ENCODE measurements around the gene NXPH1.

The NXPH1 gene

GRCh38 chr7:8585591-8585990 lies 152.2 kb downstream of the NXPH1 start:
- intact Hi-C loops (cut with DNase I), result no loop called here
- no peak for DNase-seq

GRCh38 chr7:8590225-8590624 lies 156.8 kb downstream of the NXPH1 start:
- no peak for DNase-seq
- intact Hi-C loops (cut with DNase I), result no loop called here

- DNase-seq, result no peak
- intact Hi-C loops (cut with DNase I), result no loop called here
Observed at GRCh38 chr7:8590791-8591190, 157.4 kb downstream of the NXPH1 start.

- intact Hi-C loops (cut with DNase I), result no loop called here
Observed at GRCh38 chr7:8591289-8591688, 157.9 kb downstream of the NXPH1 start.

GRCh38 chr7:8592167-8592566 lies 158.8 kb downstream of the NXPH1 start:
- intact Hi-C loops (cut with DNase I), result no loop called here
- DNase-seq, result no peak

More at GRCh38 chr7:8591289-8591688, 157.9 kb downstream of the NXPH1 start:
- no peak for DNase-seq

- intact Hi-C loops (cut with DNase I), result no loop called here
- no peak for DNase-seq
Observed at GRCh38 chr7:8594115-8594514, 160.7 kb downstream of the NXPH1 start.

GRCh38 chr7:8597565-8597964 lies 164.2 kb downstream of the NXPH1 start:
- intact Hi-C loops (cut with DNase I), result no loop called here

GRCh38 chr7:8601121-8601520 lies 167.7 kb downstream of the NXPH1 start:
- DNase-seq, result no peak
- intact Hi-C loops (cut with DNase I), result no loop called here

More at GRCh38 chr7:8597565-8597964, 164.2 kb downstream of the NXPH1 start:
- no peak for DNase-seq

- intact Hi-C loops (cut with DNase I), result no loop called here
- no peak for DNase-seq
Observed at GRCh38 chr7:8605221-8605620, 171.8 kb downstream of the NXPH1 start.

GRCh38 chr7:8612584-8612983 lies 179.2 kb downstream of the NXPH1 start:
- intact Hi-C loops (cut with DNase I), result no loop called here
- no peak for DNase-seq

- intact Hi-C loops (cut with DNase I), result no loop called here
- no peak for DNase-seq
Observed at GRCh38 chr7:8613191-8613590, 179.8 kb downstream of the NXPH1 start.

- DNase-seq, result no peak
- intact Hi-C loops (cut with DNase I), result no loop called here
Observed at GRCh38 chr7:8615019-8615418, 181.6 kb downstream of the NXPH1 start.

GRCh38 chr7:8618441-8619070 lies 185.1 kb downstream of the NXPH1 start:
- no peak for DNase-seq
- intact Hi-C loops (cut with DNase I), result no loop called here

- DNase-seq, result no peak
- intact Hi-C loops (cut with DNase I), result no loop called here
Observed at GRCh38 chr7:8620169-8620568, 186.8 kb downstream of the NXPH1 start.

GRCh38 chr7:8625612-8626011 lies 192.2 kb downstream of the NXPH1 start:
- DNase-seq, result no peak
- intact Hi-C loops (cut with DNase I), result no loop called here

GRCh38 chr7:8627325-8627724 lies 193.9 kb downstream of the NXPH1 start:
- DNase-seq, result no peak
- intact Hi-C loops (cut with DNase I), result no loop called here

- intact Hi-C loops (cut with DNase I), result no loop called here
- DNase-seq, result no peak
Observed at GRCh38 chr7:8628656-8629055, 195.2 kb downstream of the NXPH1 start.

GRCh38 chr7:8629504-8629903 lies 196.1 kb downstream of the NXPH1 start:
- no peak for DNase-seq
- intact Hi-C loops (cut with DNase I), result no loop called here

GRCh38 chr7:8637322-8637721 lies 203.9 kb downstream of the NXPH1 start:
- intact Hi-C loops (cut with DNase I), result no loop called here
- peak in 1 of 10 donors; percentile 25 for DNase-seq

GRCh38 chr7:8638076-8638475 lies 204.7 kb downstream of the NXPH1 start:
- DNase-seq, result peak in 1 of 10 donors; percentile 9
- intact Hi-C loops (cut with DNase I), result no loop called here

- DNase-seq, result no peak
- intact Hi-C loops (cut with DNase I), result no loop called here
Observed at GRCh38 chr7:8639668-8640067, 206.3 kb downstream of the NXPH1 start.

- intact Hi-C loops (cut with DNase I), result no loop called here
Observed at GRCh38 chr7:8640671-8641070, 207.3 kb downstream of the NXPH1 start.

More at GRCh38 chr7:8640671-8641070, 207.3 kb downstream of the NXPH1 start:
- DNase-seq, result no peak
